Measurements from ENCODE around the gene CENPB.

The CENPB gene

GRCh38 chr20:3812259-3812681 lies 25.7 kb upstream of the CENPB start:
- TF ChIP-seq CTCF (IDR thresholded peaks at IDR 0.05; ENCODE audit: unreplicated experiment in 3 of 3): no peak
- no peaks in the 10 kb centered on the region for H3K36me3 Mint-ChIP-seq (ENCODE audit: low read depth)
- peaks cover 36% of the 10 kb centered on the region for H3K4me1 Mint-ChIP-seq
- H3K27me3 Mint-ChIP-seq (ENCODE audit: low read depth): peaks cover 3% of the 10 kb centered on the region
- peak overlapping the region in 1 of 3 experiments; percentile 69 for H3K4me3 Mint-ChIP-seq
- H3K27ac Mint-ChIP-seq: peak overlapping the region; percentile 89 to 100 (median 99)
- H3K9me3 Mint-ChIP-seq: no peaks in the 10 kb centered on the region

- Mint-ChIP-seq H3K27ac (peak overlapping the region; percentile 89 to 100 (median 99)), H3K27me3 (ENCODE audit: low read depth) (peaks cover 3% of the 10 kb centered on the region), H3K4me3 (peak overlapping the region in 2 of 3 experiments; percentile 38 to 72), H3K9me3 (no peaks in the 10 kb centered on the region), H3K4me1 (peaks cover 43% of the 10 kb centered on the region), H3K36me3 (ENCODE audit: low read depth) (no peaks in the 10 kb centered on the region)
- TF ChIP-seq CTCF (IDR thresholded peaks at IDR 0.05; ENCODE audit: unreplicated experiment in 3 of 3): no peak
Measured at GRCh38 chr20:3811467-3812258, 25.1 kb upstream of the CENPB start.

- no peak overlapping the region for H3K4me3 Mint-ChIP-seq
- peak overlapping the region in 2 of 3 experiments; percentile 89 to 99 for H3K27ac Mint-ChIP-seq
- TF ChIP-seq CTCF (IDR thresholded peaks at IDR 0.05; ENCODE audit: unreplicated experiment in 3 of 3): no peak
- peaks cover 62% of the 10 kb centered on the region for H3K4me1 Mint-ChIP-seq
- H3K36me3 Mint-ChIP-seq (ENCODE audit: low read depth): peaks cover 17% of the 10 kb centered on the region
- H3K27me3 Mint-ChIP-seq (ENCODE audit: low read depth): peaks cover 7% of the 10 kb centered on the region
- H3K9me3 Mint-ChIP-seq: no peaks in the 10 kb centered on the region
Measured at GRCh38 chr20:3808544-3808943, 22.0 kb upstream of the CENPB start.

- peak overlapping the region in 1 of 3 experiments; percentile 99 for H3K27ac Mint-ChIP-seq
- no peak for TF ChIP-seq CTCF (IDR thresholded peaks at IDR 0.05; ENCODE audit: unreplicated experiment in 3 of 3)
- peaks cover 4% of the 10 kb centered on the region for H3K27me3 Mint-ChIP-seq (ENCODE audit: low read depth)
- no peaks in the 10 kb centered on the region for H3K9me3 Mint-ChIP-seq
- H3K36me3 Mint-ChIP-seq (ENCODE audit: low read depth): peaks cover 33% of the 10 kb centered on the region
- H3K4me1 Mint-ChIP-seq: peaks cover 57% of the 10 kb centered on the region
- H3K4me3 Mint-ChIP-seq: no peak overlapping the region
Measured at GRCh38 chr20:3804781-3805180, 18.2 kb upstream of the CENPB start.

- peaks cover 4% of the 10 kb centered on the region for H3K27me3 Mint-ChIP-seq (ENCODE audit: low read depth)
- H3K36me3 Mint-ChIP-seq (ENCODE audit: low read depth): peaks cover 33% of the 10 kb centered on the region
- TF ChIP-seq CTCF (IDR thresholded peaks at IDR 0.05; ENCODE audit: unreplicated experiment in 3 of 3): no peak
- H3K9me3 Mint-ChIP-seq: no peaks in the 10 kb centered on the region
- peaks cover 62% of the 10 kb centered on the region for H3K4me1 Mint-ChIP-seq
- no peak overlapping the region for H3K4me3 Mint-ChIP-seq
- peak overlapping the region in 1 of 3 experiments; percentile 74 for H3K27ac Mint-ChIP-seq
Measured at GRCh38 chr20:3804254-3804751, 17.8 kb upstream of the CENPB start.
